Lower lobe of right lung (tissue), 2 donors: ENCODE data around the gene ASTL. TPM values are rescaled to one million over a fixed set of nuclear protein-coding genes. Genes with fewer than 3 reads are reported as not detected.

Experiments
- ATAC-seq, 2 donors: fragments of 200-7000 bp; cut with Tn5 transposase; one replicate each; pipeline ENCODE4 v1.9.1; 2020 to 2022; ENCODE audit warnings: mild to moderate bottlenecking in 2 of 2, moderate library complexity in 2 of 2
- DNase-seq: peaks from one replicate; pipeline ENCODE4 v3.0.0-alpha.2; 2020
- H3K27ac ChIP-seq: fragments of 200-600 bp; one replicate; pipeline ENCODE4 v1.8.0; 2022
- H3K27me3 ChIP-seq: fragments of 200-600 bp; one replicate; pipeline ENCODE4 v1.8.0; 2022; ENCODE audit warnings: low read depth
- H3K36me3 ChIP-seq: fragments of 200-600 bp; one replicate; pipeline ENCODE4 v1.8.0; 2022; ENCODE audit warnings: mild to moderate bottlenecking
- H3K4me1 ChIP-seq: fragments of 200-600 bp; one replicate; pipeline ENCODE4 v1.8.0; 2022
- H3K4me3 ChIP-seq: fragments of 200-600 bp; one replicate; pipeline ENCODE4 v1.8.0; 2022; ENCODE audit warnings: mild to moderate bottlenecking
- H3K9me3 ChIP-seq: fragments of 200-600 bp; one replicate; pipeline ENCODE4 v1.8.0; 2022
- intact Hi-C: fragments of 100-400 bp; cut with DNase I; formaldehyde crosslinking; loops from one replicate; pipeline ENCODE4 v1.11.0; 2022
- total RNA-seq: library from RNA; stranded (reverse); fragmentation: NEBNext Ultra II Directional; extraction: Animal tissue kit (Norgen Biotek cat#: 25700); gene quantifications from one replicate; pipeline ENCODE4 v1.2.1, GENCODE V29; 2021
- TF ChIP-seq, protein P1 (sequence below): fragments of 200-600 bp; IDR thresholded peaks from one replicate; pipeline ENCODE4 v1.8.0; 2022; ENCODE audit warnings: antibody characterized with exemption, mild to moderate bottlenecking
- donor health status: DM: no; HTN: yes; CAD: no; lungs with severe emphysema.

ASTL gene
- total RNA-seq, 1 donor from 2014 or later: not detected

DNA sequence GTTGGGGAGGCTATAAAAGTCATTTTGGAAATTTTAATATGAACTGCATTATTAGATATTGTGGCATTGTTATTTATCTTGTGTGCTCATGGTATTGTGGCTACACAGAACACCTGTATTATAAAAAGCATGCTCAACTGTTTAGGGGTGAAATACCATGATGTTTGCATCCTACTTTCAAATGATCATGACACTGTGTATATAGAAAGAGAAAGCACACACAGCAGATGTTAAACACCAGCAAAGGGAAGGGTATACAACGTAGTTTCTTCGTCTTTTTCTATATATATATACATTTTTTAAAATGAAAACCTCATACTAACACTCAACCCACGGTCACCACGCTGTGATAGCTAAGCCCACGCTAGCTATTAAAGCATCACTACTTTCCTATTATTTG is 43.2 kb upstream of the ASTL start:
- ATAC-seq (no peak), DNase-seq (no peak)
- TF ChIP-seq, protein P1, sequence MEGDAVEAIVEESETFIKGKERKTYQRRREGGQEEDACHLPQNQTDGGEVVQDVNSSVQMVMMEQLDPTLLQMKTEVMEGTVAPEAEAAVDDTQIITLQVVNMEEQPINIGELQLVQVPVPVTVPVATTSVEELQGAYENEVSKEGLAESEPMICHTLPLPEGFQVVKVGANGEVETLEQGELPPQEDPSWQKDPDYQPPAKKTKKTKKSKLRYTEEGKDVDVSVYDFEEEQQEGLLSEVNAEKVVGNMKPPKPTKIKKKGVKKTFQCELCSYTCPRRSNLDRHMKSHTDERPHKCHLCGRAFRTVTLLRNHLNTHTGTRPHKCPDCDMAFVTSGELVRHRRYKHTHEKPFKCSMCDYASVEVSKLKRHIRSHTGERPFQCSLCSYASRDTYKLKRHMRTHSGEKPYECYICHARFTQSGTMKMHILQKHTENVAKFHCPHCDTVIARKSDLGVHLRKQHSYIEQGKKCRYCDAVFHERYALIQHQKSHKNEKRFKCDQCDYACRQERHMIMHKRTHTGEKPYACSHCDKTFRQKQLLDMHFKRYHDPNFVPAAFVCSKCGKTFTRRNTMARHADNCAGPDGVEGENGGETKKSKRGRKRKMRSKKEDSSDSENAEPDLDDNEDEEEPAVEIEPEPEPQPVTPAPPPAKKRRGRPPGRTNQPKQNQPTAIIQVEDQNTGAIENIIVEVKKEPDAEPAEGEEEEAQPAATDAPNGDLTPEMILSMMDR: no peak
- H3K4me1 ChIP-seq: no peaks in the 10 kb centered on the region
- no peaks in the 10 kb centered on the region for H3K9me3 ChIP-seq
- intact Hi-C loops: no loop called here
- no peak overlapping the region for H3K27ac ChIP-seq
- H3K36me3 ChIP-seq: peaks cover 29% of the 10 kb centered on the region
- no peaks in the 10 kb centered on the region for H3K27me3 ChIP-seq
- no peak overlapping the region for H3K4me3 ChIP-seq

DNA sequence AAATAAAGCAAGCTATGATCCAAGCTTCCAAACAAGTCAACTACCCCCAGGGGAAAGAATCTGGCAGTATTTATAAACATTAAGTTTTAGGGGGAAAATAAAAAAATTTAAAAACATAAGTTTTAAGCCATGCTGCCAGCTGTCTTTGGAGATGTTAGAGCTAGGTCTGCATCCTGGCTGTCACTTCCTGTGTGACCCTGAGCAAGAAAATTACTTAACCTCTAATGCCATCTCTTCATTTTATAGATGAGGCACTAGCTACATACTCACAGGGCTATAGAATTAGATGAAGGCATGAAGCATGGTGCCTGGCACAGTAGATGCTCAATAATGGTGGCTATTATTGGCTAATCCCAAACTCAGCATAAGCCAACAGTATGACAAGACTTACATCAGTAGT is 42.2 kb upstream of the ASTL start:
- intact Hi-C loops: no loop called here
- Histone ChIP-seq H3K4me1 (no peaks in the 10 kb centered on the region), H3K4me3 (no peak overlapping the region)

DNA sequence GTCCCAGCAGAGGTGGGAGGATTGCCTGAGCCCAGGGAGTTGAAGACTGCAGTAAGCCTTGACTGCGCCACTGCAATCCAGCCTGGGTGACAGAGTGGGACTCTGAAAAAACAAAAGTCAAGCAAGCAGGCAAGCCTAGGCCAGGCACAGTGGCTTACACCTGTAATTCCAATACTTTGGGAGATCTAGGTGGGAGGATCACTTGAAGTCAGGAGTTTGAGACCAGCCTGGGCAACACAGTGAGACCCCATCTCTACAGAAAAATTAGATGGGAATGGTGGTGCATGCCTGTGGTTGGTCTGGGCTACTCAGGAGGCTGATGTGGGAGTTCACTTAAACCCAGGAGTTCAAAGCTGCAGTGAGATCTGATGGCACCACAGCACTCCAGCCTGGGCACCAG is 41.7 kb upstream of the ASTL start:
- Histone ChIP-seq H3K27me3 (no peaks in the 10 kb centered on the region), H3K4me3 (no peak overlapping the region), H3K27ac (no peak overlapping the region), H3K36me3 (peaks cover 13% of the 10 kb centered on the region), H3K9me3 (no peaks in the 10 kb centered on the region), H3K4me1 (no peaks in the 10 kb centered on the region)
- TF ChIP-seq, protein P1: no peak
- no peak for ATAC-seq
- intact Hi-C loops: no loop called here
- DNase-seq: no peak

More for the DNA sequence above, 42.2 kb upstream of the ASTL start:
- Histone ChIP-seq H3K36me3 (peaks cover 18% of the 10 kb centered on the region), H3K27me3 (no peaks in the 10 kb centered on the region), H3K9me3 (no peaks in the 10 kb centered on the region), H3K27ac (no peak overlapping the region)
- DNase-seq (no peak), ATAC-seq (no peak)
- TF ChIP-seq, protein P1: no peak

DNA sequence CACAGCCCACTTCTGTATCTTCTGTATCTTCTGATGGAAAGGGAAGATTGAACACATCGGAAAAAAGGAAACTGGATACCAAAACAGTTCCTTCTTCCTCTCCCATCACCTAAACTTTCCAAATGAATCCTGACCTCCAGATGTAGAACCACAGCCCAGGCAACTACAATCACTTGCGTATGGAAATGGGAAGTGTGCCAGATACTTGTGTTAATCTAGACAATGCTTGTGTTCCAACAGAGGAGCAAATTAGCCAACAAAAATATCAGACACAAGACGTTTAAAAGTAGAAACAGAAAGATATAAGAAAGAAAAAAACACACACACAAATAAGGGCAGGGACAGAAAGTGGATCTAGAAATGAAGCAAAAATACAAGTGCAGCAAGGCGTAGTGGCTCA is 38.4 kb upstream of the ASTL start:
- DNase-seq (no peak), ATAC-seq (no peak)
- H3K27me3 ChIP-seq: no peaks in the 10 kb centered on the region
- no peak overlapping the region for H3K27ac ChIP-seq
- TF ChIP-seq, protein P1: no peak
- H3K4me3 ChIP-seq: no peak overlapping the region
- no peaks in the 10 kb centered on the region for H3K9me3 ChIP-seq
- intact Hi-C loops: no loop called here
- H3K4me1 ChIP-seq: no peaks in the 10 kb centered on the region
- no peaks in the 10 kb centered on the region for H3K36me3 ChIP-seq

DNA sequence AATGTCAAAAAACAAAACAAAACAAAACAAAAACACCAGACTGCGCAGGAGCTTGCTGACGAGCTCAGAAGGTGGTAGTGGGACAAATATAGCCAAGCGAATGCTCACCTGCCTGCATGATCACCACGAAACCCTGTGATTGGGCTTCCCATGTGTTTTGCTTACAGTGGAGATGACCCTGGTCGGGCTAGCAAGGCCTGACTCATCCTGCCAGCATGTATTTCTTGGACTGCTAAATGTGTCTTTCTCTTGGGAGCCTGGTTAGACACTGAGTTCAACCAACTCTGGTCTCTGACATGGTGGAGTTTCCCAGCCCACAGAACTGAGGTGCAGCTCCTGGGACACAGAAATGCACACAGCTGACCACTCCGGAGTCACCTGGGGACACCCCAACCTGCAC is 37.6 kb upstream of the ASTL start:
- Histone ChIP-seq H3K27ac (no peak overlapping the region), H3K4me3 (no peak overlapping the region), H3K36me3 (no peaks in the 10 kb centered on the region), H3K27me3 (no peaks in the 10 kb centered on the region), H3K4me1 (no peaks in the 10 kb centered on the region), H3K9me3 (no peaks in the 10 kb centered on the region)
- ATAC-seq (no peak), DNase-seq (no peak)
- intact Hi-C loops: no loop called here
- TF ChIP-seq, protein P1: no peak
